Measurements from ENCODE around the gene CDKL5.

The CDKL5 gene

DNA sequence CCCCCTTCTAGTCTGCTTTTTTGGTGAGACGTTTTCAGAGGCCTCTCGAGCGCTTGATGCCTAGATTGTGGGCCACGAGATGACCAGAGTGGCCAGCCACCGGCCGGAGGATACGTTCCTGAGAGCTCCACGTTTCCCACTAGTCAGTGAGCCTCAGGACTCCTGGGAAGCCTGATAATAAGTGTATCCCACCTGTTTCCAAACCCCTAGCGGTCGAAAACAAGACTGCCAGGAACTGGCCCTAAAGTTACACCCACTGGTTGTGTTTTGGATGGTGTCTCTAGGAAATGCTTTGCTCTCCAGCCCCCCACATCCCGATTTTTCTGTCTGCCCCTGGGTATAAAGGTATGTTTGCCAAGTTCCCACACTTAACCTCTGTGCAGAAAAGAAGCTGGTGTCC lies 251.1 kb downstream of the CDKL5 start:
- peak; percentile 72 for DNase-seq (ENCODE audit: extremely low spot score)
- POLR2A ChIA-PET: interaction anchor here (1.1 kb wide), 1 partner anchor 31 kb away, joined by 5 read pairs; the partner anchor contains the start of gene PPEF1
- CTCF ChIA-PET: interaction anchor here (0.5 to 1.5 kb wide), 11 partner anchors 12 to 266 kb away, joined by 3 to 10 read pairs (median 4); no protein-coding TSS in a partner anchor
- TF ChIP-seq FOXA1 (IDR thresholded peaks at IDR 0.05) (no peak), FOXM1 (IDR thresholded peaks at IDR 0.05; ENCODE audit: borderline replicate concordance) (no peak), BHLHE40 (IDR thresholded peaks at IDR 0.05; ENCODE audit: borderline replicate concordance) (no peak)

GRCh38 chrX:18677161-18677869 lies 251.9 kb downstream of the CDKL5 start:
- ChIA-PET CTCF (interaction anchor here (0.5 to 1.5 kb wide), 8 partner anchors 12 to 1083 kb away, joined by 3 to 10 read pairs (median 4); no protein-coding TSS in a partner anchor), POLR2A (no interaction called here)
- no peak for DNase-seq (ENCODE audit: extremely low spot score)
- TF ChIP-seq, protein P1, sequence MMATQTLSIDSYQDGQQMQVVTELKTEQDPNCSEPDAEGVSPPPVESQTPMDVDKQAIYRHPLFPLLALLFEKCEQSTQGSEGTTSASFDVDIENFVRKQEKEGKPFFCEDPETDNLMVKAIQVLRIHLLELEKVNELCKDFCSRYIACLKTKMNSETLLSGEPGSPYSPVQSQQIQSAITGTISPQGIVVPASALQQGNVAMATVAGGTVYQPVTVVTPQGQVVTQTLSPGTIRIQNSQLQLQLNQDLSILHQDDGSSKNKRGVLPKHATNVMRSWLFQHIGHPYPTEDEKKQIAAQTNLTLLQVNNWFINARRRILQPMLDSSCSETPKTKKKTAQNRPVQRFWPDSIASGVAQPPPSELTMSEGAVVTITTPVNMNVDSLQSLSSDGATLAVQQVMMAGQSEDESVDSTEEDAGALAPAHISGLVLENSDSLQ (IDR thresholded peaks at IDR 0.05): no peak
- TF ChIP-seq BHLHE40 (IDR thresholded peaks at IDR 0.05; ENCODE audit: borderline replicate concordance): no peak
- TF ChIP-seq TARDBP (IDR thresholded peaks at IDR 0.05): no peak
- no peak for TF ChIP-seq ELF4 (IDR thresholded peaks at IDR 0.05)
- TF ChIP-seq HDGF (IDR thresholded peaks at IDR 0.05; ENCODE audit: borderline replicate concordance): no peak
- TF ChIP-seq FOXK2 (IDR thresholded peaks at IDR 0.05): no peak
- TF ChIP-seq SP1 (IDR thresholded peaks at IDR 0.05): no peak
- no peak for TF ChIP-seq NFRKB (IDR thresholded peaks at IDR 0.05)
- no peak for TF ChIP-seq LEF1 (IDR thresholded peaks at IDR 0.05; ENCODE audit: borderline replicate concordance)
- no peak for TF ChIP-seq ZNF384 (IDR thresholded peaks at IDR 0.05)
- TF ChIP-seq L3MBTL2 (conservative IDR thresholded peaks at IDR 0.05): no peak
- TF ChIP-seq FOXA1 (IDR thresholded peaks at IDR 0.05): no peak
- TF ChIP-seq CTBP1 (IDR thresholded peaks at IDR 0.05; ENCODE audit: borderline replicate concordance): no peak
- TF ChIP-seq ARNT (IDR thresholded peaks at IDR 0.05): no peak
- no peak for TF ChIP-seq SUZ12 (IDR thresholded peaks at IDR 0.05)
- TF ChIP-seq FOXM1 (IDR thresholded peaks at IDR 0.05; ENCODE audit: borderline replicate concordance): no peak

GRCh38 chrX:18681996-18682395 lies 256.6 kb downstream of the CDKL5 start:
- ChIA-PET POLR2A (no interaction called here), CTCF (no interaction called here)
- TF ChIP-seq FOXM1 (IDR thresholded peaks at IDR 0.05; ENCODE audit: borderline replicate concordance) (no peak), FOXK2 (IDR thresholded peaks at IDR 0.05) (no peak), TARDBP (IDR thresholded peaks at IDR 0.05) (no peak), SUZ12 (IDR thresholded peaks at IDR 0.05) (no peak), L3MBTL2 (conservative IDR thresholded peaks at IDR 0.05) (no peak), FOXA1 (IDR thresholded peaks at IDR 0.05) (no peak), CTBP1 (IDR thresholded peaks at IDR 0.05; ENCODE audit: borderline replicate concordance) (no peak), ZNF384 (IDR thresholded peaks at IDR 0.05) (no peak)
- no peak for DNase-seq (ENCODE audit: extremely low spot score)

DNA sequence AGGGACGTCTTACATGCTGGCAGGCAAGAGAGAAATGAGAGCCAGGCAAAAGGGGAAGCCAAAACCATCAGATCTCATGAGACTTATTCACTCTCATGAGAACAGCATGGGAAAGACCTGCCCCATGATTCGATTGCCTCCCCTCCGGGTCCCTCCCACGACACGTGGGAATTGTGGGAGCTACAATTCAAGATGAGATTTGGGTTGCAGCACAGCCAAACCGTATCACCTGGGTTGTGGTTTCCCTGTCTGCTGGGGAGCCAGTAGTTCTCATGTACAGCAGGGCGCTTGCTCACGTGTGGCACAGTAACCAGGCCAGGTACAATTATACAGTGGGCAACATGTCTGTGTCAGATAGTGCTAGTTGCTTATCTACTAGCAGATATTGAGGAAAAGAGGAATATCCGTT lies 257.6 kb downstream of the CDKL5 start:
- ChIA-PET POLR2A (no interaction called here), CTCF (no interaction called here)
- no peak for DNase-seq (ENCODE audit: extremely low spot score)
- TF ChIP-seq SP1 (IDR thresholded peaks at IDR 0.05): no peak
- TF ChIP-seq ELF4 (IDR thresholded peaks at IDR 0.05): no peak
- no peak for TF ChIP-seq ZNF384 (IDR thresholded peaks at IDR 0.05)
- no peak for TF ChIP-seq SUZ12 (IDR thresholded peaks at IDR 0.05)
- no peak for TF ChIP-seq FOXM1 (IDR thresholded peaks at IDR 0.05; ENCODE audit: borderline replicate concordance)
- no peak for TF ChIP-seq FOXA1 (IDR thresholded peaks at IDR 0.05)
- no peak for TF ChIP-seq L3MBTL2 (conservative IDR thresholded peaks at IDR 0.05)
- TF ChIP-seq, protein P1 (IDR thresholded peaks at IDR 0.05): no peak
- TF ChIP-seq BHLHE40 (IDR thresholded peaks at IDR 0.05; ENCODE audit: borderline replicate concordance): no peak
- no peak for TF ChIP-seq HDGF (IDR thresholded peaks at IDR 0.05; ENCODE audit: borderline replicate concordance)
- TF ChIP-seq FOXK2 (IDR thresholded peaks at IDR 0.05): no peak
- no peak for TF ChIP-seq NFRKB (IDR thresholded peaks at IDR 0.05)
- no peak for TF ChIP-seq LEF1 (IDR thresholded peaks at IDR 0.05; ENCODE audit: borderline replicate concordance)

DNA sequence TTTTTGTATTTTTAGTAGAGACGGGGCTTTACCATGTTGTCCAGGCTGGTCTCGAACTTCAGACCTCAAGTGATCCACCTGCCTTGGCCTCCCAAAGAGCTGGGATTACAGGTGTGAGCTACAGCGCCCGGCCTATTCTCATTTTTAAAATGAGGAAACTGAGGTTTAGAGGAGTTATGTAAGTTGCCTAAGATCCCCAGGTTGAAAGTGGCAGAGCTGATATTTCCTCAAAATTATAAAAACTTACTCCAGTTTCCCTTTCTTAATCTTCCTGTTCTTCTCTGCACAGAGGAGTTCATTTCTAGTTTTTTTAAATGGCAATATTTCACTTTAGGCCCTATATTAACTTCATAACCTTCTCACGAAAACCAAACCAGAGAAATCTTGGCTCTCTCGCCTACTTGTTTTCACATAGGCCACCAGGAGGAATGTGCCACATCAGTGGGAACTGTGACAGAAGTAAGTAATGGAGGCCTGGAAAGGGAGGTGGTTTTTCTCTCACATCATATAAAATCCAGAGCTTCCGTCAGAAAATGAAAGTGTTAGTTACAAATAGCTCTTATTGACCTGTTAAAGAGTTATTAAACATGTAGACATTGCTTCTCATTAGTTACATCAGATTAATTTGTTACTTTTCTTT lies 262.6 kb downstream of the CDKL5 start:
- no peak for TF ChIP-seq TARDBP (IDR thresholded peaks at IDR 0.05)
- no peak for TF ChIP-seq ARNT (IDR thresholded peaks at IDR 0.05)
- no peak for TF ChIP-seq LEF1 (IDR thresholded peaks at IDR 0.05; ENCODE audit: borderline replicate concordance)
- TF ChIP-seq SP1 (IDR thresholded peaks at IDR 0.05): no peak
- no peak for TF ChIP-seq NFRKB (IDR thresholded peaks at IDR 0.05)
- TF ChIP-seq L3MBTL2 (conservative IDR thresholded peaks at IDR 0.05): no peak
- TF ChIP-seq ELF4 (IDR thresholded peaks at IDR 0.05): no peak
- TF ChIP-seq SUZ12 (IDR thresholded peaks at IDR 0.05): no peak
- TF ChIP-seq FOXM1 (IDR thresholded peaks at IDR 0.05; ENCODE audit: borderline replicate concordance): no peak
- TF ChIP-seq, protein P1 (IDR thresholded peaks at IDR 0.05): no peak
- no peak for TF ChIP-seq FOXA1 (IDR thresholded peaks at IDR 0.05)
- no peak for DNase-seq (ENCODE audit: extremely low spot score)
- ChIA-PET POLR2A (no interaction called here), CTCF (interaction anchor here (1.0 kb wide), 1 partner anchor 12 kb away, joined by 3 read pairs; no protein-coding TSS in a partner anchor)

DNA sequence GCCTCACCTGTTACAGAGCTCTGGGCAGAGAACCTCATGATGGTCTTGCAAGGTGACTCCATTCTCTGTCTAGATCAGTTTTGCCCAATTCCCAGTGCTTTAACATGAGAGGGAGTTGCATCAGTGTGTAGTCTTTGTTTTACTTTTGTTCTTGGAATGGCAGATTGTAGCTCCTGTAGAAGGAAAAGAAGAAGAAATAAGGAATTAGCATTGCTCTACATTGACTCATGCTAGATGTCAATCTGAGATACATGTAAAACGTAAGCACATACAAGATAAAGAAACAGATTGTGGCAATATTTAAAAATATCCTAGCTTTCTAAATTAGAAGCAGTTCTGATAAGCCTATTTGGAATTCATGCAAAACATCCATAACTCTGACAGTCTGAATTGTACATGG lies 266.0 kb downstream of the CDKL5 start:
- DNase-seq (ENCODE audit: extremely low spot score): no peak
- CTCF ChIA-PET: no interaction called here
- POLR2A ChIA-PET: no interaction called here
- TF ChIP-seq FOXA1 (IDR thresholded peaks at IDR 0.05) (no peak), ARNT (IDR thresholded peaks at IDR 0.05) (no peak), NFRKB (IDR thresholded peaks at IDR 0.05) (no peak), ZNF384 (IDR thresholded peaks at IDR 0.05) (no peak), SP1 (IDR thresholded peaks at IDR 0.05) (no peak), HDGF (IDR thresholded peaks at IDR 0.05; ENCODE audit: borderline replicate concordance) (no peak), CTBP1 (IDR thresholded peaks at IDR 0.05; ENCODE audit: borderline replicate concordance) (no peak), L3MBTL2 (conservative IDR thresholded peaks at IDR 0.05) (no peak), TARDBP (IDR thresholded peaks at IDR 0.05) (no peak), FOXK2 (IDR thresholded peaks at IDR 0.05) (no peak), FOXM1 (IDR thresholded peaks at IDR 0.05; ENCODE audit: borderline replicate concordance) (no peak), SUZ12 (IDR thresholded peaks at IDR 0.05) (no peak), ELF4 (IDR thresholded peaks at IDR 0.05) (no peak), LEF1 (IDR thresholded peaks at IDR 0.05; ENCODE audit: borderline replicate concordance) (no peak), BHLHE40 (IDR thresholded peaks at IDR 0.05; ENCODE audit: borderline replicate concordance) (no peak)
- TF ChIP-seq, protein P1 (IDR thresholded peaks at IDR 0.05): no peak
